ENCODE data around the gene STK10.
"Not testable (repeated sequence)": the region's sequence is repeated elsewhere in the genome, so short reads cannot be mapped to it uniquely, and the experiment has no call there.

Gene STK10

DNA sequence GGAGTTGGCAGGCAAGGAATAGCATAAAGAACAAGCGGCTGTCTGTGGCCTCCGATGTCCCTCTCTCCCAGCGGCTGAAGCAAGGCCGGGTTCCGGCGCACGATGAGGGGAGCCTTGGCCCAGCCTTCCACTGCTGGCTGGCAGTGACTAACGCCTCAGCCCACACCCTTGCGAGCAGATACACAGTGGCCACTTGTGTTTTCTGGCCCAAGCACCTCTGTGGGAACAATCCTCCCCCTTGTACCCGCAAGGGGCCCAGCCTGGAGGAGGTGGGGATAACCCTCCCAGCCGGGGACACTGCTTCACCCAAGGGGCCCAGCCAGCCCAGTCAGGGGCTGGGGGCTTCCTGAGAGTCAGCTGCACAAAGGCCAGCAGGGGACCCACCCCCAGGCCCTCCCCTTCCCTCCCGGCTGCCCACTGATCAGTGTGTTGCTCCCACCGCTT, 23.2 kb downstream of the STK10 start:
- no peak for DNase-seq

DNA sequence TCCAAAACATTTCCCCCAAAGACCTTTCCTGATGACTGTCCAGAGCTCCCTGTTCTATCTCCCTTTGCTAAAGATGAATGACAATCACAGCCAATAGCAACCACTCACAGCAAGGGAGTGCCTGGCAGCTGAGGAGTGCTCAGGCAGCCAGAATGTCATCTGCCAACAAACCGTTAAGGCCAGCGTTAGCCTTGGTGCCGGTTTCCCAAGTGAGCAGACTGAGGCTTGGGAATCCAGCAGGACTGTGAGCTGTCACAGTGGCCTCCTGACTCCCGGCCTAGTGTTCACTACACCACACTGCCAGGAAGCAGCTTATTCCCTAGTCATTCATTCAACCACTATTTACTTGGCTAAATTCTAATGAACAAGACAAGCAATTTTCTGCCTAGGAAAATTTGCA, 24.7 kb downstream of the STK10 start:
- no peak for DNase-seq

DNA sequence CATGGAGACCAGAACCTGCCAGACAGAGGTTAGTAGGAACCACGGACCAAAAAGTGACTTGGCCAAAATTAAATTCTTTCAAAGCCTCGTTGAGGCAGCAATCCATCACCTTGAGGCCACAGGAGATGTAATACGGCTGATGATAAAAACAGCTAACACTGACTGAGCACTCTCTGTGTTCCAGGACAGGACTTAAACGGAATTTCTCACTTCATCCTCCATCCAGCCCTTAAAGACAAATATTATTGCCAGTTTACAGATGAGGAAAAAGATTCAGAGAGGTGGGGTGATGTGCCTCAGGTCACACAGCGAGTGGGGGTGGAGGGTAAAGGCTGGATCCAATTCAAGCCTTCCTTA, 25.1 kb downstream of the STK10 start:
- no peak for DNase-seq

DNA sequence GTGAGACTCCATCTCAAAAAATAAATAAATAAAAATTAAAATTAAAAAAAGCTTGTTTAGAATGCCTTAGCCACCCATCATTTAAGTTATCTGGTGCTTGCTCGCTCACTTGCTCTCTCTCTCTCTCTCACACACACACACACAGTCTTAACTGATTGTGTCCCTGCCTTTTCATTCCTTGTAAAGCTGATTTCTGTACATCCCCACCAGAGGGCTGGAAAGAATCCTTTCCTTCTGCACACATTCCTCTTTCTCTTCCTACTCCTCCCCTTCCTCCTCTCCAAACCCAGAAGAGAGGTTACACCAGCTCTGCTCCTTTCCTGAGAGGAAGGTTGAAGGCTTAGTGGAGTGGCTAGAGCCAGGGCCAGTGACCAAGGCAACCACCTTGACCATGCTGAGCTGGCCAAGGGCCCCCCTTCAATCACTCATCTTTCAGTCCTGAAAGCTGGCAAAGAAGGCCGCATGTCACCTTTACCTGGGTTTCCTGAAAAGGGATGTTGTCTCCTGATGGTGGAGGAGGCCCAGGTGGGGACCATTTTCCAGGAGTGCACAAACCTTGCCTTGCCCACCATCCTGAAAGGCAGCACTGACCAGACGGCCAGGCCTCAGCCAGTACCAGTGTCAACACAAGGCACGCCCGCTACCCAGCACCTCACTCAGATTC, 25.6 kb downstream of the STK10 start:
- DNase-seq, result no peak

DNA sequence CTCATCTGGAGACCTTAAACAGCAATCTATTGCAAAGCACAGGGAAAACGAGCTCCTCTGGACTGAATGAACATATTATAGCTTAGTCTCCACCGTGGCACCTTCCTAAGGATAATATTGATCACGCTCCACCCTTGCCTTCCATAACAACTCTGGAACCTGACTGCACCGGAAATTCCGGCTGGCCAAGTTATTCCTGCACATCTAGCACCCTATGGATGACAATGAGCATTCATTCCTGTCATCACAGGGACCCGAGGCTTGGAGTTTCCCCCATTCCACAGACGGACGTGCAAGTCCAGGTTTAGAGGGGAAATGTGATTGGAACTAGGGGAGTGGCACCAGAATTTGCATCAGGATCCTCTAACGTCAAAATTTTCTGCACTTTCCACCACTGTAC, 27.5 kb downstream of the STK10 start:
- DNase-seq, result no peak

DNA sequence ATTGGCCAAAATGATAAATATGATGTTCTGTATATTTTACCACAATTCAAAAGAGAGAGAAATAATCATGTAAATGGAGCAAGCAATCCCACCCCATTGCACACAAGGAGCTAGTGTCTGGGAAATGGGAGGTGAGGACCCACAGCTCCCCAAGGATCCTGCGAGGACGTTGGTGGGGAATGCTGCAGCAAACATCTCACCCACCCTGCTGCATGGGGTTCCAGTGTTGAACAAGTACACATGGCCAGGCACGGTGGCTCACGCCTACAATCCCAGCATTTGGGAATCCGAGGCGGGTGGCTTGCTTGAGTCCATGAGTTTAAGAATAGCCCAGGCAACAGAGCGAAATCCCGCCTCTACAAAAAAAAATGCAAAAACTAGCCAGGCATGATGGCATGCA, 29.0 kb downstream of the STK10 start:
- DNase-seq, result no peak

DNA sequence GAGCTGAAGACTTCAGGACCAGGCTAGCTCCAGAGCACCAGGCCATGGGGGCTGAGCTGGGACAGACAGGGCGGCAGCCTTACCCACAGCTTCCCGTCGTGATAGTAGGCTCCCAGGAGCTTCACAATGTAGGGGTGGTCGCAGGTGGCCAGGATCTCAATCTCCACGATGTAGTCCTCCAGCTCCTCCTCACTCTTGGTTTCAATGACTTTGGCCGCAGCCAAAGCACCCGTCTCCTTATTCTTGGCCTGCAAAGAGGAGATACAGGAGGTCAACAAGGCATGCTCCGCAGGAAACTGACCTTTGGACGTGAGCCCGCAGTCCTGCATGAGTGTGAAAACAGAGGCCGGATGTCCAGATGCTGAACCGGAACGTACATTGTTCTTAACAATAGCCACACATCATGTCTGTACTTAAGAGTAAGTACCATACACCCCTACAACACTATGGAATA, 31.5 kb downstream of the STK10 start:
- no peak for DNase-seq

DNA sequence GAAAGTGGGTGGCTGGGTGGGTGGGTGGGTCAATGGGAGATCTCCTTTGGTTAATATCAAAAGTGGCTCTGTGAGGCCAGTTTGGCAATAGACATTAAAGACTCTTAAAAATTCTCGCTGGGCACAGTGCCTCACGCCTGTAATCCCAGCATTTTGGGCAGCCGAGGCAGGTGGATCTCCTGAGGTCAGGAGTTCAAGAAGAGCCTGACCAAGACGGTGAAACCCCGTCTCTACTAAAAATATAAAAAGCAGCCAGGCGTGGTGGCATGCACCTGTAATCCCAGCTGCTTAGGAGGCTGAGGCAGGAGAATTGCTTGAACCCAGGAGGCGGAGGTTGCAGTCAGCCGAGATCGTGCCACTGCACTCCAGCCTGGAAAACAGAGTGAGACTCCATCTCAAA, 32.9 kb downstream of the STK10 start:
- DNase-seq, result not testable (repeated sequence)

DNA sequence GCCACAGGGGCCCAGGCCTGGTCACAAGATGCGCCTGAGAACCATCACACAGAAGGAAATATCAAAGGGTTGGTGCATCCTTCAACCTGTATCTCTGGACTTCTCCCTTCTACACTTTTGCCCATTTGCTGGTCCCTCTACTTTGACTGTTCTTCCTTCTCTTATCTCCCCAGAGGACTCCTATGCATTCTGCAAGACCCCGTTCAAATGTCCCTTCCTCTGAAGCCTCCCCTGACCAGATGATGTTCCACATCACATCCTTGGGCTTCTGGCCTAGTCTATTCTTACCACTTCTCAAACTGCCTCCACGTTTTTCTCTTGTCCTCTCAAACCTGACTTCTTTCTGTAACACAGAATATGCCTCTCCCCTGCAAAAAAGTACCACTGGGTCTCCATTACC, 34.3 kb downstream of the STK10 start:
- DNase-seq, result no peak

DNA sequence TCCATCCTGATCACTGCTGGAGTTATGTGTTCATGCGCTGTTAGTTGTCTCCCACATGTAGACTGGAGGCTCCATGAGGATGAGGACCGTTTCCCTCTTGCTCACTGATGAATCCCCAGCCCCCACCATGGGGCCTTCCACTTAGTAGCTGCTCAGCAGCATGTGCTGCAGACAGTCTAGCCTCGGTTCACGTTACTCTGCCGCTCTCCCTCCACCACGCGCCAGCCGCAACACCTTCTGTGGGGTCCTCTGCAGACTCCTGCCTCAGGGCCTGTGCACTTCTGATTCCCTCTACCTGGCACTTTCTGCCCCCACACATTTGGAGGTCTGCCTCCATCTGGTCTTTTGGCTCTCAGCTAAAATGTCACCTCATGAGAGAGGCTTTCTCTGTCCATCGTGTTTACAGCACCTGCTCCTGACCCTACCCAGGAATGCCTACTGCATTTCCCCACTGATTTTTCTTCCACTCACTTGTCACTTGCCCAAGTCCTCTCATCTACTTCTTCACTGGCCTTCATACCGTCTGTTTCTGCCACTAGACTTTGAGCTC, 36.3 kb downstream of the STK10 start:
- DNase-seq, result no peak

DNA sequence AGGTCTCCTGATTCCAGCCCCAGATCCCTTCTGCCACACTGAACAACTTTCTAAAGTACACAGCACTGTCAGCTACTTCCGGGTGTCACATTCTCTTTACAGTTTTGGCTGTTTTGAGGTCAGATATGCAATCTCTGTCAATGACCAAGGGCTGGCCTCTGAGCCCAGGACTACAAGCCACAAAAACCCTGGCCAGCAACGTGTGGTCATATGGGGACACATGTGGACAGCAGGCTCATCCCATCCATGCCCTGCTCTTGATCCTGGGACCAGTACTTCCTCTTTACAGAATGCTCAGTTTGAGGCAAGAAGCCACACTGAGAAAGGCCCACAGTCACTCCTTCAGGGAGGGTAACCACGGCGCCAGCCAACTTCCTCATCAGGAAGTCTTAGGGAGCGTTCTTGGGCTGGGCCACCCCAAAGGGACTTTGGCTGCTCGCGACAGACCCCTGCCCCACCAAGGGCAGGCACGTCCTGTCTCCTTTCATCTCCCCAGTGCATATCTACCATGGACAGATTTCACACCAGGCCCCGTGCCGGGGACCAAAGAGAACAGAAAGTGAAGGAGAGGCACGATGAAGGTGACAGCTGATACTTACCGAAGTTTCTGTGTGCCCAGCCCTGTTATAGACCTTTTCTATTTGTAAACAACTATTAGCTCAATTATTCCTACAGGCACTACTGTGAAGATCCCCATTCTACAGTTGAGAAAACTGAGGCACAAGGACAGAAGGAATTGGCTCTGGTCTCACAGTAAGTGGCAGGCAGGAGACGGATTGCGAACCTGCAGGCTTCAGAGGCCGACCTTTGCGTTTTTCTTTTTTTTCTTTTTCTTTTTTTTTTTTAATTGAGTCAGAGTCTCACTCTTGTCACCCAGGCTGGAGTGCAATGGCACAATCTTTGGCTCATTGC, 37.3 kb downstream of the STK10 start:
- no peak for DNase-seq

DNA sequence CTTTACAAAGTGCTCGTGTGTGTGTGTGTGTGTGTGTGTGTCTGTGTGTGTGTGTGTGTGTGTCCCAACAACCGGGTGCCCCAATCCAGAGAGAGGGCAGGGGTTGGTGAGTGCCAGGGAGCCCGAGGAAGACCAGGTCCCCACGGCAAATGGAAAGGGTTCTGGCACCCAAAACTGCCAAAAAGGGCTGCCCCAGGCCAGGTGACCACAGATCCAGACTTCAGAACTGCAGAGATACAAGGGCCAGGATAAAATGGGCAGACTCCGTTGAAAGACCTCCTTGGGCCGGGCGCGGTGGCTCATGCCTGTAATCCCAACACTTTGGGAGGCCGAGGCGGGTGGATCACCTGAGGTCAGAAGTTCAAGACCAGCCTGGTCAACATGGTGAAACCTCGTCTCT, 38.5 kb downstream of the STK10 start:
- DNase-seq, result not testable (repeated sequence)

DNA sequence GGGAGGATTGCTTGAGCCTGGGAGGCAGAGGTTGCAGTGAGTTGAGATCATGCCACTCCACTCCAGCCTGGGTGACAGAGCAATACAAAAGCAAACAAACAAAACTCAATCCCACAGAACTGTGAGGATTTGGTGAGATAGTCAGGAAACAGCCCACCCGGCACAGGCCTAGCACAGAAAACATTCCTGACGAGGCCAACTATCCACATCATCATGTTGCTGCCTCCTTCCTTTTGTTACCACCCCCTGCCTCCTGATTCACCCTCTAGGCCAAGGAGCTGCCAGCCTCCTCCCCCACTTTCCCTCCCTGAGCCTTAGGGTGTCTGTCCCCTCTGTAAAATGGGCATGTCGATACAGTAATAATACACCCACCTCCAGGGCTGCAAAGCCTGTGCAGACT, 39.0 kb downstream of the STK10 start:
- DNase-seq, result no peak

DNA sequence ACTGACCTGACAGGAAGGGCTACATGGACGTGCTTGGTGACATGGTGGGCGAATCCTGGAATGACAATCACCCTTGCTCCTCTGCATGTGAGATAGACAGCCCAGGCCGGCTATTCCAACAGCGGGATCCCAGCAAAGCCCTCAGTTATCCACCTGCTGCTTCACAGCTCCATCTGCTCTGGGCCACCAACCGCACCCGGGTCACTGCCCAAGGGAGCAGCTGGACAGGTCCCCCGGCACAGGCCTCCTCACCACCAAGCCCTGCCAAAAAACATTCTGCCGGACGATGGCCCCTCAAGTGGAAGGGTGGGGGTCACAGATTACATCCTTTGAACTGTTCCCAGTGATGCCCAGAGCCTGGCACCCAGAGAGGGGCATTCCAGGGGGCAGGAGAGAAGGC, 39.6 kb downstream of the STK10 start:
- no peak for DNase-seq

DNA sequence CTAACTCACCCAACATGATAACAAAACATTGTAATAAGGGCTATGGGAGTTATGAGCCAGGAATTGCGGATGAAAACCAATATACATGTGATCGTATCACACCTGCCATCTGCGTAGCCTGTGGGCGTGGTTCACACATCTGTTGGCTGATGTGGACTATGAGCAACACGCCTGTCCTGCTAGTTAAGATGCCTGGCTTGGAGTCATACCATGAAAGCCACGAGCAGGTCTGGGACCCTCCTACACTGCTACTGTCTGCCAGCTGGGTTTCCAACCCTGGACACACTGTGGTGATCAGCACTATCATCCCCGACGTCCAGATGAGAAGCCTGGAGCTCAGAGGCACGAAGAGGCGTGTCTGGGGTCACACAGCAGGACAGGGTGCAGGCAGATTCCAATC, 40.2 kb downstream of the STK10 start:
- DNase-seq, result no peak

DNA sequence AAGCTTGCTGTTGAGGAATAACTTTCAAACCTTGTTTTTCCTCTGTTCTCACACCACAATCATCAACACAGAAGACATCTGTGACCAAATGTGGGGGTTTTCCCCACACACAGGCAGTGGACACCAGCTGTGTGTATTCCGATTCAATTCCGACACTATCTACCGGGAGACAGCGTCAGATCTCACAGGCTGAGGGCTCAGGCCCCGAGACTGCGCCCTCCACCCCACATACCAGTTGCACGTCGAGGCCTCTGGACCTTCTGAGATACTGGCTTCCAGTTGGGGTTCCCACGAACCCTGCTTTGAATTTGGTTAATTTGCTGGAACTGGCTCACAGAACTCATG, 41.3 kb downstream of the STK10 start:
- no peak for DNase-seq

DNA sequence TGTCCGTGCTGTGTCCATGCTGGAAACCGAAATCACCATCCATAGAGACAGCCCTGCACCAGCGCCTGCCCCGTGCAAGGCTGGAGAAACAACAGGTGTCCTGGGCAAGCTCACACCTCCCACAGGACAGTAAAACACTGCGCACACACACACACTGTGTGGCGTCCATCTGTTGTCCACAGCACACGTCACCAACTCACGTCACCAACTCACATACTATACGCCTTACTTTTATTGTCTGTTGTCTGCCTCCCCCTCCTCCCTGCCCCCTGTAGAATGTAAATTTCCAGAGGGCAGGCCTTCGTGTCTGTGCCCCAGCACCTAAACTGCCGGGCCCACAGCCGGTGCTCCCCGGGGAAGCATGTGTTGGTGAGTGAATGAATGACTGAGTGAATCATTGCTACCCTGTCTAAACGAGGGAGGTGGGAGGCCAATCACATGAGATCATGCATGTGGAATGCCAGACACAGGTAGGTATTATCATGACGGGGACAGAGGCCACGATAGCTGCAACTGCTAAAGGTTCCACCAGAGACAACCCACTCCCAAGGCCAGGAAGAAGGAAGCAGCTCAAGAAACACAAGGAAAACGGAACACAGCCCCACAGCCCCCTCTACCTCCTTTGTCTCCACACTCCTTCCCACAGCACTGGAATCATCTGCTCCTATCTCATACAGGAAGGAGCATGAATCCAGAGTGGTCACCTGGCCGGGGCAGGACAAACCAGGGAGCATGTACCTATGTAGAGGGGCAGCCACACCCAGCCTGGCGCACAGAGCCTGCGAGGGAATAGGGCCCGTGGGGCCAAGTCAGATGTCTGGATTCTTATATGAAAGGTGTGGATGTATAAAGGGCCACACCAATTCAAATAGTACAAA, 41.9 kb downstream of the STK10 start:
- DNase-seq, result no peak

DNA sequence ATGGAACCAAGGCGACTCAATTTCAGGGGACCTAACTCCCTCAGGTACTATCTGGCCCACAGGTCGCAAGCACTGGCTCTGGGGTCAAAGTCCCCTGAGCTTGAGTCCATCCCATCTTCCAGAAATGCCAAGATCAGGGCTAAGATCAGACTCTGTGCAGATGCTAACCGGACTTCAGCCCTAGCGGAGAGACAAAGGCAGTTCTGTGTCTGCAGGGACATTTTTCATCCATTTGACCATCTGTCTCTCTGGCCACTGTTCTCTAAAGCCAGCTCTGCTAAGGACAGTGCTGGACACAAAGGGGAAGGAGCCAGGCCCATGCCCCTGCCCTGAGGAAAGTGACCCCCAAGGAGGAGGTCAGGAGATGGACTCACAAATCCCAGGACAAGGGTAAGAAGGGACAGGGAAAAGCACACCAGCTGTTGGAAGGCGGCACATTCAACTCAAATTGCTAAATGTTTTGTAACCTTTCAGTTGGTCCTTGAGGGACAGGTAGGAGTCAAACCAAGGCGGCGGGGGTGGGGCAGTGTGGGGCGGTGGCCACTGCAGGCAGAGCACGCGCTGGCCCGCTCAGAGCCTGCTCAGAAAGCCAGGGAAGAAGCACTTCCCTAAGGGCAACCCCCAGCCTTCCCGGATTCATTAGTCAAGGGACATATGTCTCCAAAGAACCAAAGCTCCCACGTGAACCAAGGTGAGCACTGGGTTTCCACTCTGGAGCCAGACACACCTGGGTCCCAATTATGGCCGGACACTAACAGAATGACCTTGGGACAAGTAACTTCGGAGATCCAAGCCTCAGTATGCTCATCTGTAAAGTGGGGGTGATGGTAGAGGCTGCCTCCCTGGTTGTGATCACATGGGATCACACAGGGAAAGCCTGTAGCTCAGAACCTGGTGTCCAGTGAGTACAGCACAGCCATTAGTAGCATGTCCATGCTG, 42.8 kb downstream of the STK10 start:
- DNase-seq, result no peak

DNA sequence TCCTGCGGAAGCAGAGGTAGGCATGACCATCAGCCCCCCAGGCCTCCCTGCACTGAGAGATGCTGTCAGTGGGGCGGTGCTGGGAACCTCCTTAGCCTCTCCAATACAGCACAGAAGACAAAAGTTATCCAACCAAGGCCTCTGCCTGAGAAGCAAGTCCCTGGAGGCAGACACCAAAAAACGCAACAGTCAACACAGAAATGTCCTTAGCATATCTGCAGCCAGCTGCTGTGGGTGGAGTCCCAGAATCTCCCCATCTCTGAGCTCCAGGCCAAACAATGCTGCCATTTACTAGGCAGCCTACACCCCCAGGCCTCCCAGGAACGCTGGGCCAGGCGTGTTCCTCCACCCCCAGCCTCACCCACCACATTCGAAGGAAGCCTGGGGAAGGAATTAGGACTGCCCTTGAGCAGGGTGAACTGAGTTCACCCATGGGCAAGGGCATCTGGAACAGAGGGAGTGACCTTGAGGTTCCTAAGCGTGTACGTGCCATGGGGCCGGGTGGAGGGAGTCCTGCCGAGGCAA, 43.7 kb downstream of the STK10 start:
- DNase-seq, result no peak

DNA sequence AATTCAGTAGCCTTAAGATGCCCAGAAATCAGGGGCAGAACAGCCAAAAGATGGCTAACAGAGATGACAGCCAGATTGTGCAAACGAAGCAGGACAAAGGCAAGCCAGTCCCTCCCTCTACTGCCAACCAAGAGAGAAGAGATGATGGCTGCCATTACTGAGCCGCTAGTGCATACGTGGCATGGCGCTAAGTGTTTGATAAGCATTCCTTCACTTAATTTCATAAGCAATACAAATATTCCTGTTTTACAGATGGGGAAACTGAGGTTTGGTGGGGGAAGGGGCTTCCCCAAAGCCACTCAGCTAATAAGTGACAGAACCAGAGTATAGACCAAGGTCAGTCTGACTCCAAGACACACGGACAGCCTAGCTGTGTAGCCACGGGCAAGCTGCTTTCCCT, 44.1 kb downstream of the STK10 start:
- no peak for DNase-seq

DNA sequence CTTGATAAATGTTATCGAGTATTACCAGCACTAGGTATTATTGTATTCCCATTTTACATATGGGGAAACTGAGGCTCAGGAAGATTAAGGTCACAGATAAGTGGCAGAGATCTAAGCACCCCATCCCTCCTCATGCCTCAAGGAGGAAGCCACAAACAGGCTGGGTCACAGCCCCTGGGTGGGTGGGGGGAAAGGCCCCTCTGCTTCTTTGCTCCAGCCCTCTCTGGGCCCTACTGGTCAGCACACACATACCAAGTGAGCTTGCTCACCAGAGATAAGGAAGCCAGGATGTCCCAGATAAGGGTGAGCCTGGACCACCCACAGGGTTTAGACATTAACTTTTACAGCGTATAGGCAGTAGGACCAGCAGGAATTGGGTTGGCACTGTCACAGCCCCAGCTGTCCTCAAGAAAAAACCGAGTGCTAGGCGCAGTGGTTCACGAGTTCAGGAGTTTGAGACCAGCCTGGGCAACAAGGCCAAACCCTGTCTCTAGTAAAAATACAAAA, 45.3 kb downstream of the STK10 start:
- DNase-seq, result no peak

DNA sequence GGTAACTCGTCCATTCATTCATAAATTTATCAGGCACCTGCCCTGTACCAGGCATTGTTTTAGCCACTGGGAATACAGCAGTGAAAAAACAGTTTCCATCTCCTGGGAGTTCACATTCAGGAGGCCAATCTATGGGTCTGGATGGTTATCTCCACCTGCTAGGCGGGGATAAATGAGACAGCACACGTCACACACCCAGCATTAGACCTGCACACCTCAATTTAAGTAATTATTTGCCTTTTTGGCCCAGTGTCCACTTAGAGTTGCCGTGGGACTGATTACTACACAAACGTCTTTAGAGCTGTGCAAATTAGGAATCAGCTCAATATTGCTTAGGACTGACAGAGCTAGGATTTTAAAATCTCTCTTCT, 46.1 kb downstream of the STK10 start:
- DNase-seq, result no peak

All from DMS 273 treated with DMSO at 0.1 percent for 48 hours (cell line).